GM19025 (cell line): ENCODE measurements around the gene MAGEA9B.
"Not testable (repeated sequence)": the region's sequence is repeated elsewhere in the genome, so short reads cannot be mapped to it uniquely, and the experiment has no call there.

Experiments
- ATAC-seq: cut with Tn5 transposase; IDR thresholded peaks from one replicate; pipeline ENCODE4 v1.9.1; 2021; ENCODE audit warnings: mild to moderate bottlenecking, low read depth, moderate library complexity; ENCODE audit not compliant: unreplicated experiment

The MAGEA9B gene

DNA sequence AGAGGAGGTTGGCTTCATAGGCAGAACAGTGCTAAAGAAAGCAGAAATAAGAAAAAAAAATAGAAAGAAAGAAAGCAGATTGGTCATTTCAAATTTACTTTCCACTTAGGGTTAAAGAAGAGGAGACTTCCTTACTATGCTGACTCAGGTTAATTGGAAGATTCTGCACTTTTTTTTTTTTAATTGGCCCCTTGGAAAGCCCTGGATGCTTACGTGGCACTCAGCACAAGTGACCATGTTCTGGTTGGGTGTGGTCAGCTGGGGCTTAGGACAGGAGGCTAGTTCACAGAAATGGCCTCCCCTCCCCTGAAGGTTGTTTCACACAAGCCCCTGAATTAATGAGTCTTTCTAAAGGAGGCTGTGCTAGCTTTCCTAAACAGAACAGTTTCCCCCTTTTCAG lies 14.5 kb downstream of the MAGEA9B start:
- no peak for ATAC-seq

DNA sequence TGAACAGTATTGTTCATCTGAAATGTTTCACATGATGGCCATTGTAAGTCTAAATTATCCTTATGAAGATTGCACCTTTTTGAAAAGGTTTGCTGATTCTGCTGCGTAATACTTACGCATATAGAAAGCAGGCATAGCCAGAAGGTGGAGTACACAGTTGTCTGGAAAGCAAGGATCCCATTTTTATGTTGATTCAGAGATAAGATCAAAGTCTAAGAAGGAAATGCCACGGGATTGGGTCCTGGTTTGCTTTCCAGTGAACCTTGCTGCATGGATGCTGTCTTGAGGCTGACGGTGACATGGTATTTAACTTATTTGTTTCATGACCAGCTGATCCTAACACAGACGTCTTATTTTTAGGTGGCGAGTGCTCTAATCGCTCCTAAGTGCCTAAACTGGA lies 15.5 kb downstream of the MAGEA9B start:
- no peak for ATAC-seq

DNA sequence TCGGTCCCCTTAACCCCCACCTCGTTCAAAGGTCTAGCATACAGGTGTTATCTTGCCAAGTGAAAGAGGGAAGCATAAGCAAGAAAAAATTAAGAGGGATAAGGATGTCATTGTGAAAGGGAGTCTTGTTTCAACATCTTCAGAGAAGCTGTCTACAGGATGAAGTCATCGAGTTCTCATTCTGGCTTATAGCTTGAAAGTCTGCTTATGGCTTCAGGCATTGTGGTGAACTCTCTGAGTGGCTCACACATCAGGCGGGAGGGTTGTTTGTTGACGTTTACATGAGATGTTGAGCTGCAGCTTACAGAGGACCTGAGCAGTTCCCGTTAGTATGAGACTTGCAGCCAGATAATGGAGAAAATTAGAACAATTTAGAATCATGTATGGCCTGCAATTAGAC lies 16.6 kb downstream of the MAGEA9B start:
- ATAC-seq = no peak

GRCh38 chrX:149569770-149570169 lies 17.5 kb downstream of the MAGEA9B start:
- ATAC-seq = no peak

DNA sequence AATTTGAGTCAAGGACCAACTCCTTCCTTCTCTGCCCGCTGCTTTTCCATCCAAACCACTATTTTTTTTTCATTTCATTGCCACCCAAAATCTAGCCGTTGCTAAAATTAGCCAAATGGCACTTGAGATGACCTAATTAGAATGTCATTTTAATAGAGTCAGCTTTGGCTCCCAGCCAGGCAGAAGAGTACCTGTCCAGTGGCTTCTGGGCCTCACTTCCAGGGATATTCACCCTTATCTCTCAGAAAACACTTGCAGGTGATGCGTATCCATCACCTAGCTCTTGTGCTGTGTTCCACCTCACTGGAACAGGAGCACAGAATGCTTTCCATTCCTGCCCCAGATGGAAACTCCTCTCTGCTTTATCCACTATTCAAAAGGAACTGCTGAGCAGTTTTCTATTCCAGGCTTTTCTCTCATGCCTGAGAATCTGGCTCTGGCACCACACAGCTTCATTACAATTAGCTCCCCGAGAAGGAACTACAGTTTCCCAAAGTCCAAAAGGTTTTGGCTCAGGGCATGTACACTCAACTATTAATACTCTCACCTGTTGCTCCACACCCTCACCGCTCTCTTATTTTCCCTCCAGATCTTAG lies 18.5 kb downstream of the MAGEA9B start:
- no peak for ATAC-seq

- no peak for ATAC-seq
Observed at GRCh38 chrX:149567621-149568417, 19.4 kb downstream of the MAGEA9B start.

DNA sequence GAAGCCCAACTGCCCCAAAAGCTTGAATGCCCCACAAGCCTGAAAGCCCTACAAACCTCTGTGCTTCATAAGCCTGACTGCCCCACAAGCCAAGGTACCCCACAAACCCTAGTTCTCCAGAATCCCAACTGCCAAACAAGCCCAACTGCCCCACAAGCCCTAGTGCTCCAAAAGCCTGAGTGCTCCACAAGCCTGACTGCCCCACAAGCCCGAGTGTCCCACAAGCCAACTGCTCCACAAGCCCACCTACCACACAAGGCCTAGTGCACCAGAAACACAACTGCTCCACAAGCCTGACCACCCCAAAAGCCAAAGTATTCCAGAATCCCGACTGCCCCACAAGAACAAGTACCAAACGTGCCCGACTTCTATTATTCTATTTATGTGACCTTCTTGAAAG lies 23.9 kb downstream of the MAGEA9B start:
- no peak for ATAC-seq

GRCh38 chrX:149555251-149555650 lies 32.0 kb downstream of the MAGEA9B start:
- not testable (repeated sequence) for ATAC-seq

DNA sequence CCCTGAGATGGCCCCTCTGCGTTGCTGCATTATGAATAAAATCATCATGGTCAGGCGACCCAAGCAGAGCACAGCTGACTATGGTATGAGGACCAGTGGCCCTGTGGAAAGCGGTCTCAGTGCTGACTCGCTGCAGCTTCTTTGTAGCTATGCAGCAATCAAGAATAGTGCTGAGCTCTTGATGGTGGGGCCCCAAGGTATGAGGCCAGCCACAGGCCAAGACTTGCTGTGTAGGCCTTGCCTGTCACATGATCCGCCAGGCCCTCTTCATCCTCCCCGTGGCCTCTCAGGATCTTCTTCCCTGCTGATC lies 35.4 kb downstream of the MAGEA9B start:
- ATAC-seq = not testable (repeated sequence)

- not testable (repeated sequence) for ATAC-seq
Observed at GRCh38 chrX:149551245-149551938, 35.9 kb downstream of the MAGEA9B start.

- ATAC-seq = not testable (repeated sequence)
Observed at GRCh38 chrX:149550454-149550853, 36.8 kb downstream of the MAGEA9B start.

GRCh38 chrX:149549701-149550100 lies 37.6 kb downstream of the MAGEA9B start, which contains the start of gene HSFX3:
TSS of gene HSFX3 (minus strand) at chrX:149549924. CDS start at chrX:149549852, 72 bp downstream.
- ATAC-seq = not testable (repeated sequence)

GRCh38 chrX:149547782-149548181 lies 39.5 kb downstream of the MAGEA9B start:
- not testable (repeated sequence) for ATAC-seq

- ATAC-seq = not testable (repeated sequence)
Observed at GRCh38 chrX:149546962-149547361, 40.3 kb downstream of the MAGEA9B start.

GRCh38 chrX:149545545-149546543 lies 41.4 kb downstream of the MAGEA9B start:
- ATAC-seq = not testable (repeated sequence)

- ATAC-seq = no peak
Observed at GRCh38 chrX:149541521-149542047, 45.7 kb downstream of the MAGEA9B start.

DNA sequence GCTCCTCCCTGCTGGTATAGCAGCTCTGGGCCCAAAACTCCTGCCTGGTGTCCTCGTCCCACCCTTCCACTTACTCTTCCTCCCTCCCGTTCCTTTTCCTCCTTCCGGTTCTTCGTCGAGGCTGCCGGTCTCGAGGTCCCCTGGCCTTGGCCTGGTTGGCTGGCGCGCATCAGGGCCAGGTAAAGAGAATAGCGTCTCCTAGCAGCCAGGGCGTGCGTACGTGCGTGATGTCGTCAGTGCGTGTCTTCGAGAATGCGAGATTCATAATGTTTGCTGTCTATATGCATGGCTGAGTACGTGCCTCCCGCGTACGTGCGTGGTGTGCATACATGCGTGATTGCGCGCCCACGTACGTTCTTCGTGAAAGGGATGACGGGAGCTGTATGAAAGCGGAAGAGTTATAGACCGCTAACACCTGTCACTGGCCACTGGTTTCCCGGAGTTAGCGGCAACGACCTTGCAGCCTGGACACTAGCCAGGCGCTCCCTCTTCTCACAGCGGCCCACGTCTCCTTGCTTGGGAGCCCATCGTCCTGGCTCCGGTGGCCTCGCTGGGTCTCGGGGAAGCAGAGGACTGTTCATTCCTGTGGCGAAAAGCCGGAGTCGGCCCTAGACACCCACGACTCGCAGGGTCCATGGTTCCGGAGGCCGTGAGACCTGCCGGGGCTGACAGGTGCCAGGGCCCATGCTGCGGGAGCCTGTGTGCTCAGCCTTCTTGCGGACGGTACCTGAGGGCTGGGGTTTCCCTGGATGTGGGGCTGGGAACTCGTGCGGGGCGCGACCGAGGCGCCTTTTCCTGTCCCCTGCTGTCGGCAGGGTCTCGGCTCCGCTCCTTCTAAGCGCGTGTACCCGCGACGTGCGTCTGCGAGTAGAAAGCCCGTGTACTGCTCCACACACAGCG lies 46.4 kb downstream of the MAGEA9B start, which contains the start of gene EOLA1:
Gene EOLA1, plus strand, starts transcription at position 392 of the 900 bp plus-strand sequence. CDS start 4,619 bp downstream, outside the sequence.
- ATAC-seq = peak; percentile 79

- no peak for ATAC-seq
Observed at GRCh38 chrX:149540131-149540620, 47.1 kb downstream of the MAGEA9B start.
